HG02610 (cell line): Measurements from ENCODE around the gene NFE2.
A peak's percentile ranks its signal among the peaks of the same experiment; 100 is the strongest.
"Not testable (repeated sequence)": the region's sequence is repeated elsewhere in the genome, so short reads cannot be mapped to it uniquely, and the experiment has no call there.

ENCODE experiments used
- ATAC-seq: cut with Tn5 transposase; IDR thresholded peaks from one replicate; pipeline ENCODE4 v1.9.1; 2021; ENCODE audit warnings: mild to moderate bottlenecking, moderate library complexity; ENCODE audit not compliant: unreplicated experiment

The NFE2 gene

DNA sequence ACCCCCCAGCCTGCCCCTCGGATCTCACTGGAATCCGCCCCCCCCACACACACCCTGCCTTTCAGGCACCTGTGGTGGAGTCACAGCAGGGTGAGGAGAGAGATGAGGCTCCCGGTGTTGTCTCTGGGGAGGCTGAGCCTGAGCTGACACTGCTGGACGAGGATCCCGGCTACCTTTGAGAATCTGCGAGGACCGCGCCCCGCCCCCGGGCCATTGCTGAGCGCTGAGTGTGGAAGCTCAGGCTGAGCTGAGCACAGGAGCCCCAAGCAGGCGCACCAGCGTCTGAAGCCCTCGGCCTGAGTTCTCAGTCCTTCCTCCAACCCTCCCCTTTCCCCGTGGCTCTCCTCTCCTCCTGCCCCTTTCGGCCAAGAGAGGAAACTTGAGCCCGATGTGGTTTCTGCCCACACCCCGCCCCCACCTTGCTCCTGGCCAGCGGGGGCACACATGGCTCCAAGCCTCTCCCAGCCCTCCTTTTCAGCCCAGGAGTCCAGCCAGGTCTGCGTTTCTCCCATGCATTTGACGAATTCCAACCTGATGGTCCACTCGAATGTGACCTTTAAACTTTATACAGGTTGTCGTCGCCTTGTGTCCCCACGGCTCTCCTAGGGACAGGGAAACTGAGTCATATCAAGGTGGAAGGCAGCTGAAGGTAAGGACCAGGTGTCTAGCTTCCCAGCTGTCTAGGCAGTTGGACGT lies at the start of gene NFE2:
Gene NFE2 (minus strand): TSS at position 284 of the 696 bp plus-strand sequence. CDS start 5,767 bp downstream, outside the sequence.
- ATAC-seq: no peak

DNA sequence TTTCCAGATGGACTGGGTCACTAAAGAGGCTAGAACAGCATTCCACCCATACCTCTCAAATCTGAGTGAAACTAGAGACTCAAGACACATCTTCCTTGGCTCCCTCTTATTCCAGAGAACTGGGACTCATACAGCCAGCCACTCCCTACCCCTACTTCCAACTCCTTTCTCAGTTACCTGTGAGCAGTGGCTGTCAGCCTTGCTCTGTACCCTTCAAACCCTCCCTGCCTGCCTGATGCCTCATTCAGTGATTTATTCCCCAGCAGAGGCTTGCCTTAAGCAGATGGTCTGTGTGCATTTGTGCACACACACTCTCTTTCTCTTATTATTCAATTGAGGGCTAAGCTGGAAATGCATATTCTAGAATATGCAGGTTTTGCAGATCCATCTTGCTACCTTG lies 48.9 kb upstream of the NFE2 start:
- no peak for ATAC-seq

DNA sequence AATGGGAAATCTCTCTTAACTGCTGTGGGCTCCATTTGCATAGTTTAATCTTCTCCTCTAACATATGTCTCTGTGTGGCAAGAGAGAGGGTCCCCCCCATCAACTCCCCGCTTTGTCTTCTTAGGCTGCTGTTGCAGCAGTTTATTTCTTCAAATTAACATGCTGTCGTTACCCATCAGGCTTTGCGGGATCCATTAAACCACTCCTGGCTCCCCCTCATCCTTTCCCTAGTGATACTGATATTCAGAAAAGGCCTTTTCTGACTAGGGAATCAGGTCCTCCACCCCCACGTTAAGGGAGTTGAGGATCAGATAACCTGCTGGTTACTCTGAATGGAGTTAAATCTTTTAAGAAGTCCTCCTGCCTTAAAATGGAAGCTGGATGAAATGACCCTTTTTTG lies 48.2 kb upstream of the NFE2 start:
- ATAC-seq: no peak

DNA sequence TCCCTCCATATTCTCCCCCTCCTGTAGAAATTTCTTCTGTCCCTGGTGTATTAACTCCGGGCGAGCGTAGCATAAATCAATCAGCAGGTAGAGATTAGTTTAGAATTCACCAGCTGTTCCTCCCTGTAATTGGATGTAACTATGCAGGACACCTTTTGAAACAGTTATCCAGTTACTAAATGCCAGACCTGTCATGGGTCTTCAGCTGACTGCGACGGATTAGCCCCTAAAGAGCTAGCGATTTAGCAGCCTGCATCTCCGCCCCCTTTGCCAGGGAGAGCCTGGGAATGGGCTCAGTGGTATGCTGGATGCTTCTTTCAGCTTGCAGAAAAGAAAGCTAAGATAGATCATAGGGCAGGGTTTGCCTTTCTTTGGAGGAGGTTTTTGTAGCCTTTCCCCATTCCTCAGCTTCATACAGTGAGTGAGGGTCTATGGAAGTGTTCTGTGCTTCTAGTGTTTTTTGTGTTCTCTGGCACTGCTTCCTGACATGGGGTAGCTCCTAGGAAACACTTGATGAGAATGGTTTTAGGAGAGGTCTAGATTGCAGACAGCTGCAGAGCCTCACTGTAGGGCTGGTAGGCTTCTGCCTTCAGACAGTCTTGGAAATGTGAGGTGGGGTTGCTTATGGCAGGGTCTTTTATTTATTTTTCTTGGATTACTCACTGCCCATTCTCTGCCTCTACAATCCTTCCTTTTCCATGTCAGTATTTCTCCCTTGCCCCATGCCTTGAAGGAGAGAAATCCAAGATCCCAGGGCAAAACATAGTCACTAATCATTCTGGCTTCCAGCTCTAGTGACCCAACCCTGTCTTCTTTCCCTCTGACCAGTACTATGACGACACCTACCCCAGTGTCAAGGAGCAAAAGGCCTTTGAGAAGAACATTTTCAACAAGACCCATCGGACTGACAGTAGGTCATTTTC lies 40.8 kb upstream of the NFE2 start:
- no peak for ATAC-seq

DNA sequence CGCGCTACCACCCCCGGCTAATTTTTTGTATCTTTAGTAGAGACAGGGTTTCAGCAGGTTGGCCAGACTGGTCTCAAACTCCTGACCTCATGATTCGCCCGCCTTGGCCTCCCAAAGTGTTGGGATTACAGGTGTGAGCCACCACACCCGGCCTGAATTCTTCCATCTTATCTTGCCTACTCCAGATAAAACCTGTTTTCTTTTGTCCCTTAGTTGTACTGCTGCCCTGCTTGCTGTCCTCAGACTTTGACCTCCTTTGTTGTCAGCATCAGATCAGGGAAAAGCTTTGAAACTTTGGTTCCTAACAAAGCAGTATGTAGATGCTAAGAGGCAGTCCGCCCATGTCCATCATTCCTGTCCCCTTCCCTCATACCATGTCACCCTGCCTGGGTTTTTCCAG lies 40.0 kb upstream of the NFE2 start:
- no peak for ATAC-seq

DNA sequence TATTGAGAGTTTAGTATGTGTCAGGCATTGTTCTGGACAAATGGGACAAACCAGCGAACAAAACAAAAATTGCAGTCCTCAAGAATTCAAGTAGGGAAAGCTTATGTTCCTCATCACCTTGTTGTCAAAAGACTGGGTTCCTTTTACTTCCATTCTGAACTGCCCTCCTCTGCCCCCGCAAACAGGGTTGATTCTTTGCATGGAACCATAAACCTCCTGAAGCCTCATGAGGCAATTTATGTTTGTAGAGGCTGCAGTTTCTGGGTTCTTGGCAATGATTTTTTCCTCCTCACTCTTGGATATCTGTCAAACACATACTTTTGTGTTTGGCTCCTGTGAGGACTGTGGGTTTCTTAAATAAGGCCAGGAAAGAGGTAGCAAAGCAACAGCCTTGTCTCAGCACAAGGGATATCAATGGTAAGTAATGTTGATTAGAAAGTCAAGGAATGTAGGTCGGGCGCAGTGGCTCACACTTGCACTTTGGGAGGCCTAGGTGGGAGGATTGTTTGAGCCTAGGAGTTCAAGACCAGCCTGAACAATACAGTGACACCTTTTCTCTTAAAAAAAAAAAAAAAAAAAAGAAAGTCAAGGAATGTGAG lies 38.0 kb upstream of the NFE2 start:
- ATAC-seq: no peak

DNA sequence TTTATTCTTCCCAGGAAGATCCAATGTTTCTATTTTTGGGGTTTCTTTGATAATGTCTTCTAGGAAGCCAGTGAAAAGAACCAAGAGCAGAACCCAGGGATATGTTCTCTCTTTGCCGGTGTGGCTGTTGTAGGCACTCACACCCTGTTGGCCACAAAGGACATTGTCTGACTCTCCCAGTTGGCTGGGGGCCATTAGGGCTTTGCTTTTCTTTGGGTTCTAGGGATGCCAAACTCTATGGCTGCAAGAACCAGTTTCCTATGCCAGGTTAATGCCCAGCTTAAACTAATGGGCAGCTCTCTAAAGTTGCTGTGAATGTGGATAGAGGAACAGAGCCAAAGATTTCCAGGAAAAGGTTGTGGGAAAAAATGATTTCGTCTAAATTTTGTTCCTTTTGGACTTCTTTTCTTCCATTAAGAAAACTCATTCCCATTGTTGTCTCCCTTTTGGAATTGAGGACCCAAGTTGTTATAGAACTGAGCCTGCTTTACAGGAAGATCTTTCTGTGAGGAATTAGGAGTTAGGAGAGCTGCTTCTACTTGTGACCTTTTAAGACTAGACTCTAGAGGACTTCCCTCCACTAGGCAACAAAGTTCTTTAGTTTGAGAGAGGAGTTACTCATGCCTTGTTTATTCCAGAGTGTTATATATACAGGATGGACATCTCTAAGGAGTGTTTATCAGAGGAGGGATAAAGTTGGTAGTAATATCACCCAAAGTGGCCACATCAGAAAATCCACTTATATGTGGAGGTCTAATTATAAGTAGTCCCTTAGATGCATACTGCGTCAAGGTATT lies 37.2 kb upstream of the NFE2 start:
- no peak for ATAC-seq

DNA sequence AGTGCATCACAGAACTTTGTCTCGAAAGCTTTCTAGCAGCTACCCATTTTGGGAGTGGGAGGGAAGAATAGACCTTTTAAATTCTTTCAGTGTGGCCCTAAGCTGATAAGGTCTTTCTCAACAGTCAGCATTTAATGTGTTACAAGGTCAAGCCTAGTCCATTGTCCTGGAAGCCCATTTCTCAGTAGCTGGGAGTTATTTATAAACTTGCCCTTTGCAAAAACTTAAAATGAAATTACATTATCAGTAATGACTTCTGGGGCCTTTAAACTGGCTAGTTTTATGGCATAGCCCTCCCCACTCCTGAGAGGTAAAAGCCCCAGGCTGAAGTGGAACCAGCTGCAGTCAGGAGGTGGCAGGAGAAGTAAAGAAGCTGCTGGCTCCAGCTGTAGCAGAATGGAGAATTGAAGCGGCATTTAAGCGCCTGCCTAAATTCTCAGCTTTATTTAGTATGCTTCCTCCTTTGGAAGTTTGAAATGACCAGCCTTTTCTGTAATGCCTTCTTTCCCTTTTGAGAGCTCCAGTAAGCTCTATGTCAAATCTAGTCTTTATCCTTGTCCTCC lies 36.5 kb upstream of the NFE2 start:
- ATAC-seq: no peak

DNA sequence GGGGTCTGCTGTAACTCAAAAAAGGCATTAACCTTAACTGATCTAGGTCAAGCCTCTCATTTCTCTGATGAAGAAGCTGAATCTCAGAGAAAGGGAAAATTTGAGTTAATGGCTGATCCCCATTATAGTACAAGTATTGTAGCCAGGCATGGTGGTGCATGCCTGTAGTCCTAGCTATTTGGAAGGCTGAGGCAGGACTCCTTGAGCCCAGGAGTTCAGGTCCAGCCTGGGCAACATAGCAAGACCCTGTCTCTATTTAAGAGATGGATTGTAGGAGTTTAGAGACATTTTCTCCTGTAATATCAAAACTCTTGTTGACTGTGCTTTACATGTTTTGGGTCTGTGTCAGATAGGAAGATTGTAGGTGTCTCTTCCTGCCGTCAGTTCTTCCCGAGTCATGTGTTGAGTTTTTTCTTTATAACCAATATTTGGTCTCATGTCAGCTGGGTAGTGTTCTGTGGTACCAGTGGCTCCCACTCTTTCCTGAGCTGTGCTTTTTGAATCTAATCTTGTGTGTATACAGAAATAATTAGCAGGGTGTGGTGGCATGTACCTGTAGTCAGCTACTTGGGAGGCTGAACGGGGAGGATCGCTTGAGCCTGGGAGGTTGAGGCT lies 32.7 kb upstream of the NFE2 start:
- ATAC-seq: no peak

DNA sequence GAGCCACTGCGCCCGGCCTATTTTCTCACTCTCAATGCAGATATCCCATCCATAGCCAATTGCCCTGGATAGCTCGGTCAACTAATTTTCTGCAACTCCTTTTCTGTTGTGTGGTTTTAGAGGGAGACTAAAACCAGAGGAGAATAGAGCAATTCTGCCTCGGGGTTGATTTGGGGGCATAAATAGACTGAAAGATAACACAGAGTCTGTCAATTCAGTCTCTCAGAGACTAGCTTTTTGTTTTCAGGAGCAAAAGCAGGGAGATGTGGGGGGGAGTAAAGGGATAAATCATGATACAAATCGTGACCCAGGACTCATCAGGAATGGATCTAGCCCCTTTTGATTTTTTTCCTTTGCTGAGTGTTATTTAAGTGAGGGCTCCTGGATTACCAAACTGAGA lies 30.6 kb upstream of the NFE2 start:
- no peak for ATAC-seq

DNA sequence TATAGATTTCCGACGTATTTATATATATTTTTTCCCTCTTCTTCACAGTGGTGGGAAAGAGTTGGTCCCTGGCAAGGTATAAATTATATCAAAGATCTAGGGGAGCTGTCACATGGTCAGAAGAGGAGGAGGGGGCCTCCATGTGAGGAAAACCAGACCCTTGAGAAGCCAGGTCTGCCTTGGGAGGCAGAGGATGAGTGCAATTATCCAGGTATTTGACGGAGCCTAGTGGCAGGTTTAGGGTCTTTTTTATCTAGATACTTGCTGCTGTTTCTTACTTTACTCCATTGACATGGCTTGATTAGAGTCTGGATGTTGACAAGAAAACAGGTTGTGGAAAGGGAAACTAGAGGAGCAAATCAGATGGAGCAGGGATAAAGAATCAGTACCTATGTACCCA lies 29.6 kb upstream of the NFE2 start:
- no peak for ATAC-seq

DNA sequence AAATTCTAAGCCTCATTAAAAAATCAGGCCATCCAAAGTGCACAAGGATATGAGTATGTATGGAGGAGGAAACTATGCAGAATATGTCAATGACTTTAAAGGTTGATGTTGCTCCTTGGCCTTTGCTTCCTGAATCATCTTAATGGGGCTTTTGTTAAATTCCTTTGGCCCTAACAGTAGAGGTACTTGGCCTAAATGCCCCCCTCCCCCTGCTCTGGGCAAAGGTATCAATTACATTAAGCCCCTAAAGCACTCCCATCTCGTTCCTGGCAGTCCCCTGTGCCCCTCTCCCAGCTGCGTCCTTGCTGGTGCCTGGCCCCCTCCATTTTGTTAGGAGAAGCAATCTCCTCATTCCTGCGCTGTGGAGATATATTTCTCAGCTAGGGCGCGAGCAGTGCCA lies 28.9 kb upstream of the NFE2 start:
- no peak for ATAC-seq

DNA sequence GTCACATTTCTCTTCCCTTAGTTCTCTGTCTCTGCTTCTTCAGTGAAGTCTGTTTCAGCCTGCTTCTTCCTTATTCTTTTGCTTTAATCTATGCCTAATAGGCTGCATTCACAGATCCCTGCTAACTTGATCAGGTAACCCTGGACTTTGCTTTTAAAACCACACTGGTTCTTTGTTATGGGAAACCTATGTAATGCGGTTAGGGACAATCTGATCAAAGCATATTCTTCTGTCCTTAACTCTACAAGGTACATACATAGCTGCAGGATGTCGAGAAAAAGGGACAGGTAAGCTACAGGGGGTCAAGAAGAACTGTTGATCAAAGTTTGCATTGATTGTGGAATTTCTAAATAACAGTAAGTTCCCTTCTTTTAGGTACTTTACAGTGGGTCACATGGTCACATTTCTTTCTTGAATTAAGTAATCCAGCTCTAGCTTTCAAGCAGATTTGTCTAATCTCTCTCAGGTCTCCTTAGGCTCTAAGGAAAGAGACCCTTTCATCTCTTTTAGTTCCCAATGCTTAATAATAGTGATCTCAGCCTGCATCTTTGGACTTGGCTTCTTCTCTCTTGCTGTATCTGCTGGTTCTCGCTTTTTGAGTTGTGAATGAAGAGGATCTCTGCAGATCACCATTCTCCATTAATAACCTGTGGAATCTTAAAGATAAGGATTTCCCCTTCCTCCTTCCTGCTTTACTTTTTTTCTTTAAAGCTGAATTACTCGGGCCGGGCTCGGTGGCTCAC lies 28.0 kb upstream of the NFE2 start:
- ATAC-seq: no peak

DNA sequence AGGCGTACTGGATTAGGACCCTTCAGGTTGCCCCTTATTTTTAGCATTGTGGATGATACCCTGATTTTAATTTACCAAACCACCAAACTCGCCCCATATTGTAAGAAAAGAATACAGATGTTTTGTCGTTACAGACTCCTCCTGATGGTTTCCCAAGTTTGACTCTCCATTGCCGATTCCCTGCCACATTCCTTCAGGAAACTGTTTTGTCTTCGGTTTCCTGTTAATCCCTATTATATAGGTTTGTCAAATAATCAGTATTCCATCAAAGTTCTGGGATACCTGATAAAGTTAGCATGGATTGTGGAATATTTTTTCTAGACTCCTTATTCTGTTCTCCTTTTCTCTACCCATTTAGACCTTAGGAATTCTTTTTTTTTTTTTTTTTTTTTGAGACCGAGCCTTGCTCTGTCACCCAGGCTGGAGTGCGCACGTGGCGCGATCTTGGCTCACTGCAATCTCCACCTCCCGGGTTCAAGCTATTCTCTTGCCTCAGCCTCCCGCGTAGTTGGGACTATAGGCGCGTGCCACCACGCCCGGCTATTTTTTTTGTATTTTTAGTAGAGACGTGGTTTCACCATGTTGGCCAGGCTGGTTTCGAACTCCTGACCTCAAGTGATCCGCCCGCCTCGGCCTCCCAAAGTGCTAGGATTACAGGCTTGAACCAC lies 24.8 kb upstream of the NFE2 start:
- not testable (repeated sequence) for ATAC-seq

DNA sequence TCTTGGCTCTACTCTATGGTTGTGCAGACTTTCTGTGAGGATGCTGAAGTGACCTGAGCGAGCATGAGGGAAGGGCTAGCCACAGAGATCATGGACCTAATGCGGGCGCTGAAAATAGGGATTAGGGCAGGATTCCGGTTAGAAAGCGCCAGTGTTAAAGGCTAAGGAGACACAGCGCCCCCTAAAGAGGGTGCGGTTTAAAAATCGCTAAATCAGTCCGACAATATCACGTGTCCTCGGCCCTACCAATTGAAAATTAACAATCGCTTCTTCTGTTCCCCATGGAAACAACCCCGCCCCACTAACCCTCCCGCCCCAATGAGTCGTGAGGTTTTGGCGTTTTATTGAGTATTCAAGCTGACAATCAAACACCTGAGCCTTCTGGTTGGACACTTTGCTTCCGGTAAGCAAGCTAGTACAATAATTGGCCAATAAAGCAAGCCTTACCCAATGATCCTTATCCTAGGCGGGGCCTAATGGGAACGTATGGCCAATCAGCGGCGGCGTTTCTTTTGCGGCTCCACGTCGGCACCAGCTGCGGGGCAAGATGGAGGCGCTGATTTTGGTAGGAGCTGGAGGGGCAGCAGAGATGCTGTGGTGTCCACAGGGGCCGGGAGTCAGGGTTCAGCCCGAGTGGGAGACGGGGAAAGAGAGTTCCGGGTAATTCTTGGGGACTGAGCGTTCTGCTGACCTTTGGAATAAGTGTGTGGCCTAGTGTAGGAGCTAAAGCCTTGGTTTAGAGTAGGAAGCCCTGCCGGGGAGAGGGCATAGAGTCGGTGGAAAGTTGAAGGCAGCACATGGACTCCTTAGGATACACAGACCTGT lies 24.0 kb upstream of the NFE2 start, which contains the start of gene COPZ1:
Gene COPZ1 (plus strand): TSS at position 515 of the 825 bp plus-strand sequence. CDS start 33 bp downstream, at position 548.
- ATAC-seq: peak; percentile 97

DNA sequence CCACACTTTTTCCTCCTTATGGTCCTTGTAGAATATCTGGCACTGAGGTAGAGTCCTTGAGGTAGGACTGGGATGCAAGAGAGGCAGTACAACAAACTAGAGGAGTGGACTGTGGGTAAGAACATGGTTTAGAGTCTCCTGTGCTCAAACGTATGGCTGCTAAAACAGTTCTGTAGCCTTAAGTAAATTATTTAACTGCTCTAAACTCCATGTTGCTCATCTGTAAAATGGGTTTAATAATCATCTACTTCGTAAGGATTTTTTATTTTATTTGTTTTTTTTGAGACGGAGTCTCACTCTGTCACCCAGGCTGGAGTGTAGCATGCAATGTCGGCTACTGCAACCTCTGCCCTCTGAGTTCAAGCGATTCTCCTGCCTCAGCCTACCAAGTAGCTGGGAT lies 20.5 kb upstream of the NFE2 start:
- no peak for ATAC-seq

DNA sequence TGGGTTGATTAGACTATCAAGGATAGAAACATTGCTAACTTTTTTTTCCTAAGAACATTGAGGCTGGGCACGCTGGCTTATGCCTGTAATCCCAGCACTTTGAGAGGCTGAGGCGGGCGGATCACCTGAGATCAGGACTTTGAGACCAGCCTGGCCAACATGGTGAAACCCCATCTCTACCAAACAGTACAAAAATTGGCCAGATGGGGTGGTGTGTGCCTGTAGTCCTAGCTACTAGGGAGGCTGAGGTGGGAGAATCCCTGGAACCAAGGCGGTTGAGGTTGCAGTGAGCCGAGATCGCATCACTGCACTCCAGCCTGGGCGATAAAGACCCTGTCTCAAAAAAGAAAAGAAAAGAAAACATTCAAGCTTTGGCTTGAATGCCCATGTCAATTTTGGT lies 11.5 kb upstream of the NFE2 start:
- ATAC-seq: not testable (repeated sequence)

DNA sequence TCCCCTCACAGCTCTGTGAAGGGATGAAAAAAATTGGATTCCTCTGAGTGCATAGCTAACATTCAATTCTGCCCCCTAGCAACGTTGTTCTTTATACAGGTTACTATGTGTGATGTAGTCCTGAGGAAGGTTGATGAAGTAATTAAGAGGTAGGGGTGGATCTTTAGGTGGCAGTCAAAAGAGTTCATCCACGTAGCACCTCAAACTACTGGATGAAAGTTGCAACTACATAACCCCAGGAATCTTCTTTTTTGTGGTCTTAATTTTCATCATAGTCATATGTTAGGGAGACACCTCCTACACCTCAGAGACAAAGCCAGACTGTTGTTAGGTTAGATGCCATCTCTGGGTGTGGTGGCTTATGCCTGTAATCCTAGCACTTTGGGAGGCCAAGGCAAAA lies 10.2 kb upstream of the NFE2 start:
- ATAC-seq: no peak
